ENCODE measurements around the gene FNIP2. TPM values are rescaled to one million over a fixed set of nuclear protein-coding genes. Genes with fewer than 3 reads are reported as not detected.
"Not testable (repeated sequence)": the region's sequence is repeated elsewhere in the genome, so short reads cannot be mapped to it uniquely, and the experiment has no call there.

FNIP2 gene
- total RNA-seq, 2 donors from 2014 or later, result 26.7 to 38.2 TPM

GRCh38 chr4:158895797-158896576 is 127.2 kb downstream of the FNIP2 start:
- no peak for TF ChIP-seq POLR2A (IDR thresholded peaks at IDR 0.05)
- TF ChIP-seq CTCF (IDR thresholded peaks at IDR 0.05), result peak in 2 of 7 experiments; percentile 12 to 23
- 63 to 74% methylated on average over 14 of the region's 14 CpGs for WGBS, 2 donors
- Histone ChIP-seq H3K27ac (peak overlapping the region in 1 of 4 donors; percentile 22), H3K36me3 (replicated peaks in 1 of 2; ENCODE audit: insufficient read depth in 1 of 2, low read depth in 2 of 2) (peaks cover 0 to 4% of the 10 kb centered on the region in 2 donors), H3K9me3 (no peaks in the 10 kb centered on the region), H3K27me3 (no peaks in the 10 kb centered on the region), H3K4me3 (no peak overlapping the region), H3K4me1 (no peaks in the 10 kb centered on the region)
- intact Hi-C loops (cut with DNase I), result no loop called here
- DNase-seq (peak in 3 of 4 donors; percentile 9 to 19 (median 17)), ATAC-seq (no peak)

- H3K36me3 ChIP-seq (replicated peaks in 1 of 2; ENCODE audit: insufficient read depth in 1 of 2, low read depth in 2 of 2); DNase-seq; H3K4me1 ChIP-seq; H3K4me3 ChIP-seq; H3K27me3 ChIP-seq; intact Hi-C loops (cut with DNase I); ATAC-seq; H3K9me3 ChIP-seq: not testable (repeated sequence)
- peak overlapping the region in 1 of 4 donors; percentile 22 for H3K27ac ChIP-seq
- 78 to 84% methylated on average over 11 of the region's 11 CpGs for WGBS, 2 donors
Observed at GRCh38 chr4:158896577-158897238, 127.9 kb downstream of the FNIP2 start.

GRCh38 chr4:158900408-158900807 is 131.6 kb downstream of the FNIP2 start:
- not testable (repeated sequence) for H3K36me3 ChIP-seq (replicated peaks in 1 of 2; ENCODE audit: insufficient read depth in 1 of 2, low read depth in 2 of 2); ATAC-seq
- WGBS, 2 donors, result 95 to 100% methylated on average over 2 of the region's 2 CpGs

GRCh38 chr4:158902280-158903078 is 133.7 kb downstream of the FNIP2 start:
- H3K9me3 ChIP-seq; H3K27ac ChIP-seq; H3K36me3 ChIP-seq (replicated peaks in 1 of 2; ENCODE audit: insufficient read depth in 1 of 2, low read depth in 2 of 2); intact Hi-C loops (cut with DNase I); H3K4me1 ChIP-seq; ATAC-seq; H3K4me3 ChIP-seq; H3K27me3 ChIP-seq: not testable (repeated sequence)
- WGBS, 2 donors, result 78 to 80% methylated on average over 12 to 14 of the region's 14 CpGs
- peak; percentile 15 to 41 (median 28) for DNase-seq

More at GRCh38 chr4:158900408-158900807, 131.6 kb downstream of the FNIP2 start:
- H3K4me3 ChIP-seq; H3K27me3 ChIP-seq; DNase-seq; H3K27ac ChIP-seq; H3K9me3 ChIP-seq; intact Hi-C loops (cut with DNase I); H3K4me1 ChIP-seq: not testable (repeated sequence)

- no peak for TF ChIP-seq POLR2A (IDR thresholded peaks at IDR 0.05)
- no peak for TF ChIP-seq CTCF (IDR thresholded peaks at IDR 0.05)
- Histone ChIP-seq H3K4me1 (no peaks in the 10 kb centered on the region), H3K27me3 (no peaks in the 10 kb centered on the region), H3K36me3 (replicated peaks in 1 of 2; ENCODE audit: insufficient read depth in 1 of 2, low read depth in 2 of 2) (peaks cover 0 to 6% of the 10 kb centered on the region in 2 donors), H3K27ac (no peak overlapping the region), H3K9me3 (no peaks in the 10 kb centered on the region), H3K4me3 (no peak overlapping the region)
- DNase-seq (no peak), ATAC-seq (no peak)
- 93 to 99% methylated on average over 7 of the region's 7 CpGs for WGBS, 2 donors
- intact Hi-C loops (cut with DNase I), result no loop called here
Observed at GRCh38 chr4:158903079-158903456, 134.2 kb downstream of the FNIP2 start.
